HepG2 (cell line): ENCODE data around the gene FBXO7. TPM values are rescaled to one million over a fixed set of nuclear protein-coding genes. Genes with fewer than 3 reads are reported as not detected.

ENCODE experiments used
- ERF ChIP-seq: IDR thresholded peaks from 2 replicates; pipeline ENCODE4 v1.6.1; 2018; ENCODE audit warnings: missing biosample characterization, missing genetic modification reagents
- GATAD2A ChIP-seq: IDR thresholded peaks from 2 replicates; pipeline ENCODE4 v1.6.1; 2016
- PHF21A ChIP-seq: sonication (generic); formaldehyde crosslinking; IDR thresholded peaks from 2 replicates; pipeline ENCODE4 v1.5.0; 2020; ENCODE audit warnings: mild to moderate bottlenecking, missing genetic modification reagents
- TBX3 ChIP-seq: fragments of 450-650 bp; IDR thresholded peaks from 2 replicates; pipeline ENCODE4 v1.6.1; 2017; ENCODE audit warnings: antibody characterized with exemption, mild to moderate bottlenecking, inconsistent platforms, borderline replicate concordance
- ZNF451 ChIP-seq: sonication (generic); formaldehyde crosslinking; IDR thresholded peaks from 2 replicates; pipeline ENCODE4 v1.5.0; 2020; ENCODE audit warnings: mild to moderate bottlenecking, missing genetic modification reagents
- polyA plus RNA-seq, 8 experiments: library from polyadenylated mRNA; depleted of rRNA in 3 of 8; stranded (reverse) in 7 of 8; unstranded in 1 of 8; fragments of >200 nt; fragmentation: Illumina TruSeq in 4 of 8; extraction: Trizol in 4 of 8; gene quantifications; 2 replicates each; pipeline versions ENCODE4 v1.2.1 to v1.2.3, GENCODE V29; 2011 to 2016; ENCODE audit warnings: low read depth in 4 of 8, missing spikeins in 1 of 8, mixed read lengths in 1 of 8; ENCODE audit not compliant: insufficient read depth in 1 of 8
- total RNA-seq, 5 experiments: library from RNA; depleted of rRNA; stranded (reverse); fragments of >200 nt; fragmentation: Illumina TruSeq; extraction: Trizol; gene quantifications; 2 replicates each; pipeline ENCODE4 v1.2.3, GENCODE V29; 2016; ENCODE audit warnings: low read depth in 1 of 5
- TF ChIP-seq, protein P1 (sequence below): sonication (generic); formaldehyde crosslinking; IDR thresholded peaks from 2 replicates; pipeline ENCODE4 v1.4.0; 2020; ENCODE audit warnings: mild to moderate bottlenecking, missing genetic modification reagents
- TF ChIP-seq, protein P2 (sequence below): sonication (generic); formaldehyde crosslinking; IDR thresholded peaks from 2 replicates; pipeline ENCODE4 v1.9.0; 2022; ENCODE audit warnings: low read depth, missing genetic modification reagents
- TF ChIP-seq, protein P3 (sequence below): sonication (generic); formaldehyde crosslinking; conservative IDR thresholded peaks from 2 replicates; pipeline ENCODE4 v1.8.1; 2023; ENCODE audit warnings: missing genetic modification reagents
- TF ChIP-seq, protein P4 (sequence below): sonication (generic); formaldehyde crosslinking; IDR thresholded peaks from 2 replicates; pipeline ENCODE4 v1.4.0; 2020; ENCODE audit warnings: missing genetic modification reagents, low read depth, mild to moderate bottlenecking, borderline replicate concordance
- TF ChIP-seq, protein P5 (sequence below): sonication (generic); formaldehyde crosslinking; IDR thresholded peaks from 2 replicates; pipeline ENCODE4 v1.4.0; 2020; ENCODE audit warnings: mild to moderate bottlenecking, missing genetic modification reagents
- TF ChIP-seq, protein P6 (sequence below): sonication (generic); formaldehyde crosslinking; IDR thresholded peaks from 2 replicates; pipeline ENCODE4 v1.4.0; 2020; ENCODE audit warnings: missing genetic modification reagents
- TF ChIP-seq, protein P7 (sequence below): sonication (generic); formaldehyde crosslinking; IDR thresholded peaks from 2 replicates; pipeline ENCODE4 v1.4.0; 2020; ENCODE audit warnings: mild to moderate bottlenecking, missing genetic modification reagents, borderline replicate concordance

FBXO7 gene
- total and polyA plus RNA-seq, 2 of the 13 experiments (the other 11 are each of a cell fraction or from before 2014, with no cell fraction given), result 105 to 172 TPM

DNA sequence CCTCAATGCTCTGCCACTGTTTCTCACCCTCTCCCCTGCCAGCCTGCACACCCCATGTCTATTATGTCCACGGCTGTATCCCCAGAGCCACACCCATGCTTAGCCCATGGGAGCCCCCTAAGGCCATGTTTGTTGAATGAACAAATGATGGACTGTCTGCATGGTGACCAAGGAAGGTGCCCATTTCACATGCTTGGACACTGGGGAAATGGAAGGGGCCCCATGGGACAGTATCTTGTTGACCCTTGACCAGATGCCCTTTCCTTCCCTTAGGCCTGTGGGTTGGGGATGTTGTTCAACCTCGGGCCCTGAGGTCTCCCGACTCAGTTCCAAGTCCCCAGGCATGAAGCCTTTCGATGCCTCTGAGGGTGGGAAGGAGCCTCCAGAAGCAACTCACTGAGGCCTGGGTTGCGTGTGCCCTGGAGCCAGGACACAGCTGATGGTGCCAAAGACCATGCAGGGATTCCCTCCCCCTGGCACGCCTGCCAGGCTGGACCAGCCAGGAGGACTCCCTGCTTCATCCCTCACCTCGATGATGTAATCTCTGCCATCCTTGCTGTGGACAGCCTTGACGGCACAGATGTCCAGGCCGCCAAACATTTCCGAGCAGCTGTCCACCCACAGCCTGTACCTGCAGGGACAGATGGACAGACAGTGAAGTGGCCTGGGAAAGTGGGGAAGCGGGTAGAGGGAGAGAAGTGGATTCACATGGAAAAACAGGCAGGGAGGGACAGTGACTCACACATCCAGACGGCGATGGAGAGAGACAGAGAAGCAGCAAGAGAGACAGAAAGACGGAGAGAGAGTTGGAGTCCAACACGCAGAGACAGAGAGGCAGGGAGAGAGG lies 58.9 kb downstream of the FBXO7 start (continued):
- TF ChIP-seq, protein P1, sequence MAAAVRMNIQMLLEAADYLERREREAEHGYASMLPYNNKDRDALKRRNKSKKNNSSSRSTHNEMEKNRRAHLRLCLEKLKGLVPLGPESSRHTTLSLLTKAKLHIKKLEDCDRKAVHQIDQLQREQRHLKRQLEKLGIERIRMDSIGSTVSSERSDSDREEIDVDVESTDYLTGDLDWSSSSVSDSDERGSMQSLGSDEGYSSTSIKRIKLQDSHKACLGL (CRISPR knock-in tag), result no peak
- TF ChIP-seq TBX3, result no peak
- TF ChIP-seq, protein P2, sequence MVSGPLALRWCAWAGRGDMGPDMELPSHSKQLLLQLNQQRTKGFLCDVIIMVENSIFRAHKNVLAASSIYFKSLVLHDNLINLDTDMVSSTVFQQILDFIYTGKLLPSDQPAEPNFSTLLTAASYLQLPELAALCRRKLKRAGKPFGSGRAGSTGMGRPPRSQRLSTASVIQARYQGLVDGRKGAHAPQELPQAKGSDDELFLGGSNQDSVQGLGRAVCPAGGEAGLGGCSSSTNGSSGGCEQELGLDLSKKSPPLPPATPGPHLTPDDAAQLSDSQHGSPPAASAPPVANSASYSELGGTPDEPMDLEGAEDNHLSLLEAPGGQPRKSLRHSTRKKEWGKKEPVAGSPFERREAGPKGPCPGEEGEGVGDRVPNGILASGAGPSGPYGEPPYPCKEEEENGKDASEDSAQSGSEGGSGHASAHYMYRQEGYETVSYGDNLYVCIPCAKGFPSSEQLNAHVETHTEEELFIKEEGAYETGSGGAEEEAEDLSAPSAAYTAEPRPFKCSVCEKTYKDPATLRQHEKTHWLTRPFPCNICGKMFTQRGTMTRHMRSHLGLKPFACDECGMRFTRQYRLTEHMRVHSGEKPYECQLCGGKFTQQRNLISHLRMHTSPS (CRISPR knock-in tag), result peak; percentile 81; the same call in 1 of the 2 replicates
- TF ChIP-seq, protein P3, sequence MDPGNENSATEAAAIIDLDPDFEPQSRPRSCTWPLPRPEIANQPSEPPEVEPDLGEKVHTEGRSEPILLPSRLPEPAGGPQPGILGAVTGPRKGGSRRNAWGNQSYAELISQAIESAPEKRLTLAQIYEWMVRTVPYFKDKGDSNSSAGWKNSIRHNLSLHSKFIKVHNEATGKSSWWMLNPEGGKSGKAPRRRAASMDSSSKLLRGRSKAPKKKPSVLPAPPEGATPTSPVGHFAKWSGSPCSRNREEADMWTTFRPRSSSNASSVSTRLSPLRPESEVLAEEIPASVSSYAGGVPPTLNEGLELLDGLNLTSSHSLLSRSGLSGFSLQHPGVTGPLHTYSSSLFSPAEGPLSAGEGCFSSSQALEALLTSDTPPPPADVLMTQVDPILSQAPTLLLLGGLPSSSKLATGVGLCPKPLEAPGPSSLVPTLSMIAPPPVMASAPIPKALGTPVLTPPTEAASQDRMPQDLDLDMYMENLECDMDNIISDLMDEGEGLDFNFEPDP (CRISPR knock-in tag), result no peak
- no peak for TF ChIP-seq ZNF451
- TF ChIP-seq GATAD2A (CRISPR knock-in tag), result peak; percentile 33; the same call in 1 of the 2 replicates
- 0 out of 2 replicates have a peak, but pooled peaks have one; percentile 10 for TF ChIP-seq ERF
- TF ChIP-seq, protein P4, sequence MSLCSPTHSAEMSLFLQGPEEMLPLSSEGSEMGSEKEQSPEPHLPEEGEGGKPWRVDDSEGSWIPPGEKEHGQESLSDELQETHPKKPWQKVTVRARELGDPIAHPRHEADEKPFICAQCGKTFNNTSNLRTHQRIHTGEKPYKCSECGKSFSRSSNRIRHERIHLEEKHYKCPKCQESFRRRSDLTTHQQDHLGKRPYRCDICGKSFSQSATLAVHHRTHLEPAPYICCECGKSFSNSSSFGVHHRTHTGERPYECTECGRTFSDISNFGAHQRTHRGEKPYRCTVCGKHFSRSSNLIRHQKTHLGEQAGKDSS, result no peak
- TF ChIP-seq, protein P5, sequence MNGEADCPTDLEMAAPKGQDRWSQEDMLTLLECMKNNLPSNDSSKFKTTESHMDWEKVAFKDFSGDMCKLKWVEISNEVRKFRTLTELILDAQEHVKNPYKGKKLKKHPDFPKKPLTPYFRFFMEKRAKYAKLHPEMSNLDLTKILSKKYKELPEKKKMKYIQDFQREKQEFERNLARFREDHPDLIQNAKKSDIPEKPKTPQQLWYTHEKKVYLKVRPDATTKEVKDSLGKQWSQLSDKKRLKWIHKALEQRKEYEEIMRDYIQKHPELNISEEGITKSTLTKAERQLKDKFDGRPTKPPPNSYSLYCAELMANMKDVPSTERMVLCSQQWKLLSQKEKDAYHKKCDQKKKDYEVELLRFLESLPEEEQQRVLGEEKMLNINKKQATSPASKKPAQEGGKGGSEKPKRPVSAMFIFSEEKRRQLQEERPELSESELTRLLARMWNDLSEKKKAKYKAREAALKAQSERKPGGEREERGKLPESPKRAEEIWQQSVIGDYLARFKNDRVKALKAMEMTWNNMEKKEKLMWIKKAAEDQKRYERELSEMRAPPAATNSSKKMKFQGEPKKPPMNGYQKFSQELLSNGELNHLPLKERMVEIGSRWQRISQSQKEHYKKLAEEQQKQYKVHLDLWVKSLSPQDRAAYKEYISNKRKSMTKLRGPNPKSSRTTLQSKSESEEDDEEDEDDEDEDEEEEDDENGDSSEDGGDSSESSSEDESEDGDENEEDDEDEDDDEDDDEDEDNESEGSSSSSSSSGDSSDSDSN (CRISPR knock-in tag), result no peak
- TF ChIP-seq, protein P6, sequence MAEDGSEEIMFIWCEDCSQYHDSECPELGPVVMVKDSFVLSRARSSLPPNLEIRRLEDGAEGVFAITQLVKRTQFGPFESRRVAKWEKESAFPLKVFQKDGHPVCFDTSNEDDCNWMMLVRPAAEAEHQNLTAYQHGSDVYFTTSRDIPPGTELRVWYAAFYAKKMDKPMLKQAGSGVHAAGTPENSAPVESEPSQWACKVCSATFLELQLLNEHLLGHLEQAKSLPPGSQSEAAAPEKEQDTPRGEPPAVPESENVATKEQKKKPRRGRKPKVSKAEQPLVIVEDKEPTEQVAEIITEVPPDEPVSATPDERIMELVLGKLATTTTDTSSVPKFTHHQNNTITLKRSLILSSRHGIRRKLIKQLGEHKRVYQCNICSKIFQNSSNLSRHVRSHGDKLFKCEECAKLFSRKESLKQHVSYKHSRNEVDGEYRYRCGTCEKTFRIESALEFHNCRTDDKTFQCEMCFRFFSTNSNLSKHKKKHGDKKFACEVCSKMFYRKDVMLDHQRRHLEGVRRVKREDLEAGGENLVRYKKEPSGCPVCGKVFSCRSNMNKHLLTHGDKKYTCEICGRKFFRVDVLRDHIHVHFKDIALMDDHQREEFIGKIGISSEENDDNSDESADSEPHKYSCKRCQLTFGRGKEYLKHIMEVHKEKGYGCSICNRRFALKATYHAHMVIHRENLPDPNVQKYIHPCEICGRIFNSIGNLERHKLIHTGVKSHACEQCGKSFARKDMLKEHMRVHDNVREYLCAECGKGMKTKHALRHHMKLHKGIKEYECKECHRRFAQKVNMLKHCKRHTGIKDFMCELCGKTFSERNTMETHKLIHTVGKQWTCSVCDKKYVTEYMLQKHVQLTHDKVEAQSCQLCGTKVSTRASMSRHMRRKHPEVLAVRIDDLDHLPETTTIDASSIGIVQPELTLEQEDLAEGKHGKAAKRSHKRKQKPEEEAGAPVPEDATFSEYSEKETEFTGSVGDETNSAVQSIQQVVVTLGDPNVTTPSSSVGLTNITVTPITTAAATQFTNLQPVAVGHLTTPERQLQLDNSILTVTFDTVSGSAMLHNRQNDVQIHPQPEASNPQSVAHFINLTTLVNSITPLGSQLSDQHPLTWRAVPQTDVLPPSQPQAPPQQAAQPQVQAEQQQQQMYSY (CRISPR knock-in tag), result no peak
- TF ChIP-seq, protein P7, sequence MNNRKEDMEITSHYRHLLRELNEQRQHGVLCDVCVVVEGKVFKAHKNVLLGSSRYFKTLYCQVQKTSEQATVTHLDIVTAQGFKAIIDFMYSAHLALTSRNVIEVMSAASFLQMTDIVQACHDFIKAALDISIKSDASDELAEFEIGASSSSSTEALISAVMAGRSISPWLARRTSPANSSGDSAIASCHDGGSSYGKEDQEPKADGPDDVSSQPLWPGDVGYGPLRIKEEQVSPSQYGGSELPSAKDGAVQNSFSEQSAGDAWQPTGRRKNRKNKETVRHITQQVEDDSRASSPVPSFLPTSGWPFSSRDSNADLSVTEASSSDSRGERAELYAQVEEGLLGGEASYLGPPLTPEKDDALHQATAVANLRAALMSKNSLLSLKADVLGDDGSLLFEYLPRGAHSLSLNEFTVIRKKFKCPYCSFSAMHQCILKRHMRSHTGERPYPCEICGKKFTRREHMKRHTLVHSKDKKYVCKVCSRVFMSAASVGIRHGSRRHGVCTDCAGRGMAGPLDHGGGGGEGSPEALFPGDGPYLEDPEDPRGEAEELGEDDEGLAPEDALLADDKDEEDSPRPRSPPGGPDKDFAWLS (CRISPR knock-in tag), result no peak
- no peak for TF ChIP-seq PHF21A (CRISPR knock-in tag)
